Measurements from ENCODE around the gene TMEM43. TPM values are rescaled to one million over a fixed set of nuclear protein-coding genes. Genes with fewer than 3 reads are reported as not detected.

Gene TMEM43
- total and polyA plus RNA-seq, 4 experiments from 2014 or later = 69.3 to 143 (median 76.7) TPM

DNA sequence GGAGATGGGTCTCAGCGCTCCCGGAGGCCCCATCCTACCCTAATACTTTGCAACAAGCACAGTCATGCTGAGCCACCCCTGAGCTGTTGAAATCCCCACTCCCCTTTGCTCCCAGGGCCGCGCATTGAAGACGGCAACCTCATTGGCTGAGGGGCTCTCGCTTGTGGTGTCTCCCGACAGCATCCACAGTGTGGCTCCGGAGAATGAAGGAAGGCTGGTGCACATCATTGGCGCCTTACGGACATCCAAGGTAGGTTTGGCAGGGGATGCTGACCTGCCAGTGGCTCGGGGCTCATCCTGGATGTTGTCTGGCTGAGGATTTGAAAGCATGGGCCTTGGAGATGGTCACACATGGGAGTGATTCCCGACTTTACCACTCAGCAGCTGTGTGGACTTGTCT lies 5.9 kb downstream of the TMEM43 start:
- Mint-ChIP-seq H3K36me3 (peaks cover 45 to 76% of the 10 kb centered on the region in 2 donors), H3K27me3 (no peaks in the 10 kb centered on the region), H3K4me3 (no peak overlapping the region), H3K27ac (no peak overlapping the region), H3K4me1 (peaks cover 28 to 42% (median 31%) of the 10 kb centered on the region in 4 donors), H3K9me3 (no peaks in the 10 kb centered on the region)
- peaks cover 24% of the 10 kb centered on the region for H3K4me1 ChIP-seq (ENCODE audit: insufficient read depth, low read length)
- peaks cover 81% of the 10 kb centered on the region for H3K36me3 ChIP-seq (ENCODE audit: insufficient read depth, low read length)
- no peak for DNase-seq
- H3K4me3 ChIP-seq (ENCODE audit: low read length in 2 of 2) = no peak overlapping the region
- CTCF ChIA-PET (ENCODE audit: partially characterized antibody) = interaction anchor here (2.2 kb wide), 1 partner anchor 13 kb away, joined by 8 read pairs; no protein-coding TSS in a partner anchor
- POLR2A ChIA-PET (ENCODE audit: partially characterized antibody) = interaction anchor here (4.2 to 14.1 kb wide), 2 partner anchors 15 to 48 kb away, joined by 17 to 342 read pairs; partner anchors contain the start of genes LSM3 and XPC
- intact Hi-C loops (cut with micrococcal nuclease) = no loop called here
- H3K27ac ChIP-seq (ENCODE audit: low read depth, low read length) = no peak overlapping the region
- no peaks in the 10 kb centered on the region for H3K27me3 ChIP-seq (ENCODE audit: insufficient read depth, low read length)
- no peaks in the 10 kb centered on the region for H3K9me3 ChIP-seq (ENCODE audit: control insufficient read depth in 1 of 2, low read length in 2 of 2)

DNA sequence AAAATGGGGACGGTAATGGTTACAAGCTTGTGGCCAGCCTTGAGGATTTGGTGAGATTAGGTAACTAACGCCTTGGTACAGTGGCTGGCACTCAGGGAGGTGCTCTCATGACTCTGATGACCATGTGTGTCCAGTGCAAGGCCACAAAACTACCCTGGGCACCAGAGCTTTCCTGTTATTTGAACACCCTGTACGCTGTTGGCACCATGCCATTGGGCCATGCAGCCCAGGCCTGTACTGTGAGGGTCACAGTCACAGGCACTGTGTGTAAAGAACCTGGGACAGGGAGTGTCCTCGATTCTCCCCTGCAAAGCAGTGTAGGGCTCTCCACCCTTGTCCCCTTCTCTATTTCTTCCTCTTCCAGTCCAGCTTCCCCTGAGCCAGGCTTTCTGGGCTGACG lies 6.3 kb downstream of the TMEM43 start:
- no peak for DNase-seq
- Histone ChIP-seq H3K36me3 (ENCODE audit: insufficient read depth, low read length) (peaks cover 85% of the 10 kb centered on the region), H3K27me3 (ENCODE audit: insufficient read depth, low read length) (no peaks in the 10 kb centered on the region), H3K4me1 (ENCODE audit: insufficient read depth, low read length) (peaks cover 20% of the 10 kb centered on the region), H3K27ac (ENCODE audit: low read depth, low read length) (no peak overlapping the region), H3K4me3 (ENCODE audit: low read length in 2 of 2) (no peak overlapping the region), H3K9me3 (ENCODE audit: control insufficient read depth in 1 of 2, low read length in 2 of 2) (no peaks in the 10 kb centered on the region)
- intact Hi-C loops (cut with micrococcal nuclease) = no loop called here
- ChIA-PET CTCF (ENCODE audit: partially characterized antibody) (interaction anchor here (2.2 kb wide), 1 partner anchor 13 kb away, joined by 8 read pairs; no protein-coding TSS in a partner anchor), POLR2A (ENCODE audit: partially characterized antibody) (interaction anchor here (4.2 to 14.1 kb wide), 2 partner anchors 15 to 47 kb away, joined by 17 to 342 read pairs; partner anchors contain the start of genes LSM3 and XPC)
- peaks cover 49 to 77% of the 10 kb centered on the region in 2 donors for H3K36me3 Mint-ChIP-seq
- peak overlapping the region in 4 of 7 donors; percentile 8 to 76 (median 56) for H3K27ac Mint-ChIP-seq
- peaks cover 25 to 42% (median 27%) of the 10 kb centered on the region in 4 donors for H3K4me1 Mint-ChIP-seq
- H3K27me3 Mint-ChIP-seq = no peaks in the 10 kb centered on the region
- no peak overlapping the region for H3K4me3 Mint-ChIP-seq
- H3K9me3 Mint-ChIP-seq = no peaks in the 10 kb centered on the region

DNA sequence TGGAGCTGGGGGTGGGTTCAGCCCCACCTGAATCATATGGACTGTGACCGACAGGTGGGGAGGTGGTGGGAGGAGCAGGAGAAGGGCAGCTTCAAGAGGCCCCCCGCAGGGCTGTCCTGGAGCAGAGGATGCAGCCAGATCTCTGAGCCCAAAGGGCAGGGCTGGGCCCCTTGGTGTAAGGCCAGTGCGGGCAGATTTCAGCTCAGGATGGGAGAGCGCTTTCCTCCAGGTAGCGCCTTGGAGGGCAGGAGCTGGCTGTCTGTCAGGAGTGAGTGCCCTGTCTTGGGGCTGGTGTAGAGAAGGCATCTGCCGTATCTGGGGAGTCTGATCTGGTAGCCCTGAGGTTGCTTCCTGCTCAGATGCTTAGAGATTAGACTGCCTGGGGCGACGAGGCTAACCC lies 7.3 kb downstream of the TMEM43 start:
- DNase-seq = no peak
- H3K27me3 Mint-ChIP-seq = no peaks in the 10 kb centered on the region
- no peak overlapping the region for H3K4me3 ChIP-seq (ENCODE audit: low read length in 2 of 2)
- peak overlapping the region in 4 of 7 donors; percentile 14 to 90 (median 60) for H3K27ac Mint-ChIP-seq
- peaks cover 52 to 79% of the 10 kb centered on the region in 2 donors for H3K36me3 Mint-ChIP-seq
- H3K9me3 ChIP-seq (ENCODE audit: control insufficient read depth in 1 of 2, low read length in 2 of 2) = no peaks in the 10 kb centered on the region
- intact Hi-C loops (cut with micrococcal nuclease) = no loop called here
- H3K27ac ChIP-seq (ENCODE audit: low read depth, low read length) = no peak overlapping the region
- H3K36me3 ChIP-seq (ENCODE audit: insufficient read depth, low read length) = peaks cover 88% of the 10 kb centered on the region
- POLR2A ChIA-PET (ENCODE audit: partially characterized antibody) = interaction anchor here (4.2 to 14.1 kb wide), 2 partner anchors 14 to 46 kb away, joined by 17 to 342 read pairs; partner anchors contain the start of genes LSM3 and XPC
- no peaks in the 10 kb centered on the region for H3K9me3 Mint-ChIP-seq
- H3K27me3 ChIP-seq (ENCODE audit: insufficient read depth, low read length) = no peaks in the 10 kb centered on the region
- peaks cover 17 to 34% (median 18%) of the 10 kb centered on the region in 4 donors for H3K4me1 Mint-ChIP-seq
- no peak overlapping the region for H3K4me3 Mint-ChIP-seq
- H3K4me1 ChIP-seq (ENCODE audit: insufficient read depth, low read length) = peaks cover 10% of the 10 kb centered on the region
- CTCF ChIA-PET (ENCODE audit: partially characterized antibody) = interaction anchor here (2.2 kb wide), 1 partner anchor 12 kb away, joined by 8 read pairs; no protein-coding TSS in a partner anchor

DNA sequence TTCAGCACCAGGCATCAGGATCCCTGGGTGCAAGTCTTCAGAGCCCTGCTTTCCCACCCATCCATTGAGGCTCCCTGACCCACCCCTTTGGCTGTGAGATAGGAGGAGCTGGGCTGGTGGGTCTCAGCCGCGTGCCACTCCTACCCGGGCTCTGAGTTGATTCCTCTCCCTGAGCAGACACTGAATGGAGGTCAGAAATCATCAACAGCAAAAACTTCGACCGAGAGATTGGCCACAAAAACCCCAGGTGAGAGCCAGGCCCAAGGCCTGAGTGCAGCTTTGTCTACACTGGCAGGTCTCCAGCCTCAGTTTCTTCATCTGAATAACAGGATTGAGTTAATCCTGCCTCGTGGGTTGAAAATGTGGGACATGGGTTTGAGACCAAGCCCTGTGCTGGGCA lies 7.8 kb downstream of the TMEM43 start:
- H3K9me3 ChIP-seq (ENCODE audit: control insufficient read depth in 1 of 2, low read length in 2 of 2) = no peaks in the 10 kb centered on the region
- H3K9me3 Mint-ChIP-seq = no peaks in the 10 kb centered on the region
- CTCF ChIA-PET (ENCODE audit: partially characterized antibody) = interaction anchor here (2.2 kb wide), 1 partner anchor 11 kb away, joined by 8 read pairs; no protein-coding TSS in a partner anchor
- POLR2A ChIA-PET (ENCODE audit: partially characterized antibody) = interaction anchor here (3.3 to 14.1 kb wide), 3 partner anchors 8 to 46 kb away, joined by 17 to 342 read pairs (median 18); partner anchors contain the start of genes CHCHD4, LSM3, TMEM43 and XPC
- no peak for DNase-seq
- no peaks in the 10 kb centered on the region for H3K27me3 Mint-ChIP-seq
- H3K27ac ChIP-seq (ENCODE audit: low read depth, low read length) = no peak overlapping the region
- intact Hi-C loops (cut with micrococcal nuclease) = no loop called here
- H3K4me1 ChIP-seq (ENCODE audit: insufficient read depth, low read length) = peaks cover 5% of the 10 kb centered on the region
- peaks cover 53 to 79% of the 10 kb centered on the region in 2 donors for H3K36me3 Mint-ChIP-seq
- peaks cover 12 to 28% (median 13%) of the 10 kb centered on the region in 4 donors for H3K4me1 Mint-ChIP-seq
- H3K4me3 Mint-ChIP-seq = no peak overlapping the region
- H3K27ac Mint-ChIP-seq = peak overlapping the region in 3 of 7 donors; percentile 9 to 78 (median 70)
- no peak overlapping the region for H3K4me3 ChIP-seq (ENCODE audit: low read length in 2 of 2)
- H3K36me3 ChIP-seq (ENCODE audit: insufficient read depth, low read length) = peaks cover 82% of the 10 kb centered on the region
- no peaks in the 10 kb centered on the region for H3K27me3 ChIP-seq (ENCODE audit: insufficient read depth, low read length)

DNA sequence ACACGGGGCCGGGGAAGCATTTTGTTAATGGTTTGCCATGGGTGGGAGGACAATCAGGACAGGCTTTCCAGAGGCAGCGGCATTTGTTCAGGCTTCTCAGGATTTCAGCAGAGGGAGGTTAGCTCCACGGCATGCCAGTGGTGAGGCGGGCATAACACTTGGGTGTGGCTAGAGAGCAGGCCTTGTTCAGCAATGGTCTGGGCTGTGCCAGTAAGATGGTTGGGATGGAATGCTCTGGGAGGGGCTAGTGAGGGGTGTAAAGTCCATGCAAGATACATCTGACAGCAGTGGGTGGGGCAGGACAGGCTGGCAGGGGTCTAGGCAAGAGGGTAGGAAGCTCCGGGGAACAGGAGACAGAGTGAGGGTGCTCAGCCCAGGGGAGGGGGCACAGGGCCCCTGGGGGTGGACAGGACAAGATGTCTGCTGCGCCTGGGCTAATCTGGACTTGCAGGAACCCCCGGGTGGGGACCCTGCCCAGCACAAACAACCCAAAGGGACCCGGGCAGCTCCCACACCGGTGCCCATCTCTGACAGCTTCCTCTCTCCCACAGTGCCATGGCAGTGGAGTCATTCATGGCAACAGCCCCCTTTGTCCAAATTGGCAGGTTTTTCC lies 8.4 kb downstream of the TMEM43 start:
- Mint-ChIP-seq H3K9me3 (no peaks in the 10 kb centered on the region), H3K27ac (peak overlapping the region in 5 of 7 donors; percentile 9 to 89 (median 55)), H3K27me3 (no peaks in the 10 kb centered on the region), H3K36me3 (peaks cover 54 to 79% of the 10 kb centered on the region in 2 donors), H3K4me3 (no peak overlapping the region), H3K4me1 (peaks cover 7 to 22% (median 8%) of the 10 kb centered on the region in 4 donors)
- ChIA-PET CTCF (ENCODE audit: partially characterized antibody) (no interaction called here), POLR2A (ENCODE audit: partially characterized antibody) (interaction anchor here (3.3 to 14.1 kb wide), 3 partner anchors 8 to 45 kb away, joined by 17 to 342 read pairs (median 18); partner anchors contain the start of genes CHCHD4, LSM3, TMEM43 and XPC)
- no peak for DNase-seq
- H3K27me3 ChIP-seq (ENCODE audit: insufficient read depth, low read length) = no peaks in the 10 kb centered on the region
- intact Hi-C loops (cut with micrococcal nuclease) = no loop called here
- H3K27ac ChIP-seq (ENCODE audit: low read depth, low read length) = no peak overlapping the region
- H3K9me3 ChIP-seq (ENCODE audit: control insufficient read depth in 1 of 2, low read length in 2 of 2) = no peaks in the 10 kb centered on the region
- H3K4me3 ChIP-seq (ENCODE audit: low read length in 2 of 2) = no peak overlapping the region
- peaks cover 76% of the 10 kb centered on the region for H3K36me3 ChIP-seq (ENCODE audit: insufficient read depth, low read length)
- H3K4me1 ChIP-seq (ENCODE audit: insufficient read depth, low read length) = no peaks in the 10 kb centered on the region

DNA sequence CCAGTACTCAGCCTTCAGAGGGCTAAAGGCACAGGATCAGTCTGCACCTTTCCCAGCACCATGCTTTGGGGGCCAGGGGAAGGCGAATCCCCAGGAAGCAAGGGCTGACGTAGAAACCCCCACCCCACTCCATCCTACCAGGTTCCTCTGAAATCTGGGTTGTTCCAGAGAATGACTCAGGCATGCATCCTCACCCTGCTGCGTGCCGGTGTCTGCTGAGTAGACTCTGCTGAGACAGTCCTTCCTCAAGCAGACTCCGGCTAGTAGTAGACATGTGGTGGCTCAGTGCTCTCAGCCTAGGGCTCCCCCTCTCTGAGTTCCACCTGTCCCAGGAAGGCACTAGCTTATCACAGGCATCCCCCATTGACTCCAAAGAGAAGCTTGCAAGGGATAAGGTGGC lies 9.0 kb downstream of the TMEM43 start:
- peaks cover 51 to 77% of the 10 kb centered on the region in 2 donors for H3K36me3 Mint-ChIP-seq
- H3K9me3 ChIP-seq (ENCODE audit: control insufficient read depth in 1 of 2, low read length in 2 of 2) = no peaks in the 10 kb centered on the region
- no peak for DNase-seq
- peak overlapping the region in 1 of 7 donors; percentile 29 for H3K27ac Mint-ChIP-seq
- H3K4me3 ChIP-seq (ENCODE audit: low read length in 2 of 2) = no peak overlapping the region
- no peak overlapping the region for H3K4me3 Mint-ChIP-seq
- peaks cover 71% of the 10 kb centered on the region for H3K36me3 ChIP-seq (ENCODE audit: insufficient read depth, low read length)
- peaks cover 6 to 16% (median 7%) of the 10 kb centered on the region in 4 donors for H3K4me1 Mint-ChIP-seq
- H3K4me1 ChIP-seq (ENCODE audit: insufficient read depth, low read length) = no peaks in the 10 kb centered on the region
- H3K27me3 ChIP-seq (ENCODE audit: insufficient read depth, low read length) = no peaks in the 10 kb centered on the region
- no peaks in the 10 kb centered on the region for H3K27me3 Mint-ChIP-seq
- CTCF ChIA-PET (ENCODE audit: partially characterized antibody) = no interaction called here
- H3K27ac ChIP-seq (ENCODE audit: low read depth, low read length) = no peak overlapping the region
- H3K9me3 Mint-ChIP-seq = no peaks in the 10 kb centered on the region
- POLR2A ChIA-PET (ENCODE audit: partially characterized antibody) = interaction anchor here (3.3 to 14.1 kb wide), 3 partner anchors 9 to 44 kb away, joined by 17 to 342 read pairs (median 18); partner anchors contain the start of genes CHCHD4, LSM3, TMEM43 and XPC
- intact Hi-C loops (cut with micrococcal nuclease) = no loop called here

DNA sequence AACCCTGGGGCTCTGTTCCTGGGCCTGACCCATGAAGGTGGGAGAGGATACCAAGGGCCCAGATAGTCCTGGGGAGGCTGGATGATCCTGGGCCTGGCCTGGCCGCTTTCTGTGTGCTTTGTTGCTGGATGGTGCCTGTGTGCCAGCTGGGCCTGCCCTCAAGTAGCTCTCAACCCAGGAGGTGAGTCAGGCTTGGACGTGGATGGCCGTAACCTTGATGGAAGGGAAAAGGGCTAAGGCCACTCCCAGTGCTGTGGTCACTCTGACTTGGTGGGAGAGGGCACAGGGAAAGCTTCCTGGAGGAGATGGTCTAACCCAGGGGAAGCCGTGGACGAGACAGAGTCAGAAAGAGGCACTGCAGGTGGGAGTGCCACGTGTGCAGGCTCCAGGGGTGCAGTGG lies 9.4 kb downstream of the TMEM43 start:
- Mint-ChIP-seq H3K4me3 (no peak overlapping the region), H3K9me3 (no peaks in the 10 kb centered on the region), H3K27ac (peak overlapping the region in 3 of 7 donors; percentile 41 to 56 (median 42)), H3K4me1 (peaks cover 4 to 16% (median 7%) of the 10 kb centered on the region in 4 donors), H3K27me3 (no peaks in the 10 kb centered on the region), H3K36me3 (peaks cover 47 to 77% of the 10 kb centered on the region in 2 donors)
- intact Hi-C loops (cut with micrococcal nuclease) = no loop called here
- Histone ChIP-seq H3K9me3 (ENCODE audit: control insufficient read depth in 1 of 2, low read length in 2 of 2) (no peaks in the 10 kb centered on the region), H3K4me1 (ENCODE audit: insufficient read depth, low read length) (no peaks in the 10 kb centered on the region), H3K27ac (ENCODE audit: low read depth, low read length) (no peak overlapping the region), H3K36me3 (ENCODE audit: insufficient read depth, low read length) (peaks cover 69% of the 10 kb centered on the region), H3K4me3 (ENCODE audit: low read length in 2 of 2) (no peak overlapping the region), H3K27me3 (ENCODE audit: insufficient read depth, low read length) (no peaks in the 10 kb centered on the region)
- no peak for DNase-seq
- ChIA-PET POLR2A (ENCODE audit: partially characterized antibody) (interaction anchor here (1.3 to 14.1 kb wide), 4 partner anchors 9 to 243 kb away, joined by 3 to 342 read pairs (median 18); partner anchors contain the start of genes CHCHD4, LSM3, TMEM43 and XPC), CTCF (ENCODE audit: partially characterized antibody) (interaction anchor here (0.9 to 1.4 kb wide), 2 partner anchors 9 to 69 kb away, joined by 3 to 4 read pairs; partner anchors contain the start of genes CHCHD4 and TMEM43)
